D721Med (cell line): ENCODE measurements around the gene CABP4.
A peak's percentile ranks its signal among the peaks of the same experiment; 100 is the strongest.

Experiments
- DNase-seq: peaks from one replicate; pipeline ENCODE4 v3.0.0; 2011; ENCODE audit warnings: low spot score; ENCODE audit not compliant: insufficient read length
- FAIRE-seq: peaks from 2 replicates; lab custom pipeline; 2011; peaks lifted over from hg19 to GRCh38; lab: Jason Lieb, UNC
- TF ChIP-seq, protein P1 (sequence below): IDR thresholded peaks from 2 replicates; pipeline ENCODE4 v1.5.1; 2012; ENCODE audit warnings: mild to moderate bottlenecking, control low read depth; ENCODE audit not compliant: insufficient read depth; ENCODE audit errors: missing control alignments

CABP4 gene

DNA sequence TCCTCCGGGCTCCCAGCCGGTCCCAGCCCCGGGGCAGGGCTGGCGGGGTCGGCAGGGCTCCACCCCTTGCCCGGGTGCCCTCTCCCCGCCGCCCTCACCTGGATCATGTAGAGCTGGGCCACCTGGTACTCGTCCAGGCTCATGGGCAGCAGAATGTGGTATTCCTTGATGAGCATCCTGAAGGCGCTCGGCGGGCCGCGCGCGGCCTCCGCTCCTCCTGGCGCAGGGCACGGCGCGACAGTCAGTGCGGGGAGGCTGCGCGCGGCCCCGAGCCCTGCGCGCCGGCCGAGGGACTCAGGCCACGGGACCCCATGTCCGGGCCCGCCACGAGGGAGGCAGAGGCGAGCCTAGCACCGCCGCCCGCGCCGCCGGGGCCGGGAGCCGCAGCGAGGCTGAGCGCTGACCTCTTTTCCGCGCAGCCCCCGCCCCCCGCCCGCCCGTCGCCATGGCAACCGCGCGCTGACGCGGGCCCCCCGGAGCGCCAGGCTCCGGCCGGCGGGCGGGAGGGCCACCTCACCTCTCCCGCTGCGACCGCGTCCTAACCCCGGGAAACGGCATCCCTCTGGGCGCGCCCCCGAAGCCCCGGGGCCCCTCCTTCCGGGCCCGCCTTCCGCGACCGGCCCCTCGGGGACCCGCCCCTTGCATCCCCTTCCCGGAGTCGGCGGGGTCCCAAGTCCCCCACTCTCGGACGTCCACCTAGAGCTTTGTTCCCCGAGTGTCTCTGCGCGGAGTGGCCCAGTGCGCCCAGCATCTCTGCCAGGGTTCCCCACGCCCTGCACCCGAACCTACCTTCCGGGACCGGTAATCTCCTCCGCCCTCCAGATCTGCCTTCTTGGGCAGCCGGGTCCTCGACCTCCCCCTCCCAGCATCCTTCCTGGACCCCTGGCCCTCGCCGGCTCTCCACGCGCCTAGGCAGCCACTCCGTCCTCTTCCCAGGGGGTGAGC is 49.1 kb downstream of the CABP4 start:
- TF ChIP-seq, protein P1, sequence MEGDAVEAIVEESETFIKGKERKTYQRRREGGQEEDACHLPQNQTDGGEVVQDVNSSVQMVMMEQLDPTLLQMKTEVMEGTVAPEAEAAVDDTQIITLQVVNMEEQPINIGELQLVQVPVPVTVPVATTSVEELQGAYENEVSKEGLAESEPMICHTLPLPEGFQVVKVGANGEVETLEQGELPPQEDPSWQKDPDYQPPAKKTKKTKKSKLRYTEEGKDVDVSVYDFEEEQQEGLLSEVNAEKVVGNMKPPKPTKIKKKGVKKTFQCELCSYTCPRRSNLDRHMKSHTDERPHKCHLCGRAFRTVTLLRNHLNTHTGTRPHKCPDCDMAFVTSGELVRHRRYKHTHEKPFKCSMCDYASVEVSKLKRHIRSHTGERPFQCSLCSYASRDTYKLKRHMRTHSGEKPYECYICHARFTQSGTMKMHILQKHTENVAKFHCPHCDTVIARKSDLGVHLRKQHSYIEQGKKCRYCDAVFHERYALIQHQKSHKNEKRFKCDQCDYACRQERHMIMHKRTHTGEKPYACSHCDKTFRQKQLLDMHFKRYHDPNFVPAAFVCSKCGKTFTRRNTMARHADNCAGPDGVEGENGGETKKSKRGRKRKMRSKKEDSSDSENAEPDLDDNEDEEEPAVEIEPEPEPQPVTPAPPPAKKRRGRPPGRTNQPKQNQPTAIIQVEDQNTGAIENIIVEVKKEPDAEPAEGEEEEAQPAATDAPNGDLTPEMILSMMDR = no peak
- peak; percentile 45 for DNase-seq
- no peak for FAIRE-seq

DNA sequence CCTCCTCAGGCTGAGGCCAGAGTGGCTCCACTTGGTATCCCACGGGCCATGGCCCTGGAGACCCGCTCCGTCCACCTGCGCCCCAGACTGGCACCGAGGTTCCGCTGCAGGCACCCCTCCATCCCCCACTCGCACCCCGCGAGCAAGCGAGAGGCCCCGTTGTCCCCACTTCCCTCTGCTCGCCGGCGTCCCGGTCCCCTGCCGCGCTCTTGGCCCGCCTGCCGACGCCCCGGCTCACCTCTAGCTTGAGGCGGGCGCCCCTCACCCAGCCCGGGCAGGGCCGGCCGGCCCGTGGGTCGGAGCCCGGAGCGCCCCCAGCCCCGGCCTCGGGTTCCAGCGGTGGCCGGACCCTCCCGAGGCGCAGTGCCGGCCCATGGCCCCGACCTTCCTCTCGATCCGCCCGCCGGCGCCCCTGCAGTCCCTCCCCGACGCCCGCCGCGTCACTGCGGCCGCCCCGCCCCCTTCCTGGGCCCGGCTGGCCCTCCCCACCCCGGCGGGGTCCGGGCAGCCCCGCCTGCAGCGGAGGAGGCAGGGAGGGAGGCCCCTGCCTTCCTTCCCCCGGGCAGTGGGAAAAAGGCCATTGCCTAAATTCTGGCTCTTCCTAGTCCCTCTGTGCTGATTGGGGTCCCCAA is 49.9 kb downstream of the CABP4 start, which contains the start of gene PITPNM1:
PITPNM1 (minus strand) TSS at position 414 of the 632 bp plus-strand sequence. CDS start 1,183 bp downstream, outside the sequence.
- DNase-seq = peak; percentile 34
- TF ChIP-seq, protein P1 = no peak
- FAIRE-seq = no peak

DNA sequence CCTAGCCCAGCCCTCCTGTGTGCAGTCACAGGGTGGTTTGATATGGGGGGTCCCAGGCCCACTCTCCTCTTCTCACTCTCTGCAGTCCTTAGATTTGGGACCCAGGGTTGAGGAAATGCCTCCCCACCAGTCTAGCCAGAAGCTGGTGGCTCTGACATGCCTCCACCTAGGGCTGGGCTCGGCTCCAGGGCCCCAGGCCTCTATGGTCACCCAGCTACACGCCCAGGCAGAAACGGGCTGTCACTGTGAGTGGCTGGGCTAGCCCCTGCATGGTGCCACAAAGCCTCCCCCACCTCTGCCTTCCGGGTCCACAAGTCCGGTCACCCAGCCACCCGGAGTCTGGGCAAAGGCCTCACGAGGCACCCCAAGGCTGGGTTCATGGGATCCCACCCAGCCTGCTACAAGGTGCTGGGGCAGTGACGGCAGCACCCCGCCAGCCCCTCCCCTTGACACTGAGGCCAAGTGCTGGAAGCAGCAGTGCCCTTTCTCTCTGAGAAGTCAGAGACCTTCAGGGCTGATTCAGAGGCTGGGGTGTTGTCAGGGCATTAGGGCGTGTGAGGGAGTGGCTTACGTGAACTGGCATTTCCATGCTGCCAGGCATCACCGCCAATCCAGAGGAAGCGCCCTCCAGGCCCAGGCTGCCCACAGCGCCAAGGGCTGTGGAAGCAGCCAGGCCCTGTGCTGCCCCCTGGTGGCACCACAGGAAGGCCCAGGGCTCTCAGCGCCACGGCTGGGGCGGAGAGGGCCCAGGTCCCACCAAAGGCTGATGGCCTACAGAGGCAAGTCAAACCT is 50.6 kb downstream of the CABP4 start:
- TF ChIP-seq, protein P1 = peak; percentile 75
- DNase-seq = no peak
- FAIRE-seq = no peak

DNA sequence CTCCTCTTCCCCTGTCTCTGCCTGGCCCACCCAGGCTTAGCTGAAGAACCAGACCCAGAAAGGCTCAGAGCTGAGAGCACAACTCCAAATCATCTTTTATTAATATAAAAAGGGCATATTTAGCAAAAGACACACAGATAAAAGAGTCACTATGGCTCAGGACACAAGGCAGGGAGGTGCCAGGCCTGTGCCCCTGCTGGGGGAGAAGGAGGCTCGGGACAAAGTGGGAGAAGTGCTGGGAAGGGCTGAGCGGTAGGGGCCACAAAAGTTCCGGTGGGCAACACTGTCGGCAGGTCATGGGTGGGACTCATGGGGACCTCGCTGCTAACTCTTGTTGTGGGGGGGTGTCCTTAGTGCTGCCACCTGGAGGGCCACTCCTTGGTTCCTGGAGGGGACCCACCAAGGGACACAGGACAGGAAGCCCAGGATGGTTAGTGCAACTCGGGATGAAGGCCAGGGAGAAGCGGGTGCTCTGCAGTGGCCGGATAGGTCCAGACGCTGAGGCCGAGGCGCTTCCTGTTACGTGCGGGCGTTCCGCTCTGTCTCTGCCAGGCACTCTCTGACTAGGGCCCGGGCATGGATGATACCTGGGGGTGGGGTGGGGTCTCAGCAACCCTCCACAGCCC is 51.4 kb downstream of the CABP4 start:
- TF ChIP-seq, protein P1 = no peak
- DNase-seq = no peak
- FAIRE-seq = no peak

DNA sequence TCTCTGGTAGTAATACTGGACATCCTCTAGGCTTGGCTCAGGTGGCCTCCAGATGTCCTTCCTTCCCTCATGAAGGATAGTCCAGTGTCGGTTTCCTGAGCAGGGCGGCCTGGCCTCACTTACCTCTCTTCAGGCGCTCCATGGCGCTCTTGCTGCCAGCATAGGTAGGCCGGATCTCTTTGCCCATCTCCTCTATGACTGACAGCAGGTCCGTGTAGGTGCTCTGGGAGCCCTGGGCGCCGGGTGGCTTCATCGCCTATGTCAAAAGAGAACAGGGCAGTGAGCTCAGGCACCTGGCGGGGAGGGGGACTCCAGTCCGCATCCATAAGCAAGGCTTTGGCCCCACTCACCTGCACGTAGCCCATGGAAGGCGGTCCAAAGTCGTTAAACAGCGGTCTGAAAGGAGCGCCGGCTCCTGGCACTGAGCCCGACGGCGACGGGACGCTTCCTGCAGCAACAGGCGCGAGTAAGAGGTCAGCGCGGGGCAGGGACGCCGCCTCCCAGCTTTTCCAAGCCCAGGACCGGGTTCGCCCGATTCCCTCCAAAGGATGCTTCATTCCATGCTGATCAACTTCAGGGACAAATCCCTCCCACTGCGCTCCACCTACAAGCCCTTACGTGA is 52.2 kb downstream of the CABP4 start:
- TF ChIP-seq, protein P1 = no peak
- peak; percentile 3 for DNase-seq
- no peak for FAIRE-seq

DNA sequence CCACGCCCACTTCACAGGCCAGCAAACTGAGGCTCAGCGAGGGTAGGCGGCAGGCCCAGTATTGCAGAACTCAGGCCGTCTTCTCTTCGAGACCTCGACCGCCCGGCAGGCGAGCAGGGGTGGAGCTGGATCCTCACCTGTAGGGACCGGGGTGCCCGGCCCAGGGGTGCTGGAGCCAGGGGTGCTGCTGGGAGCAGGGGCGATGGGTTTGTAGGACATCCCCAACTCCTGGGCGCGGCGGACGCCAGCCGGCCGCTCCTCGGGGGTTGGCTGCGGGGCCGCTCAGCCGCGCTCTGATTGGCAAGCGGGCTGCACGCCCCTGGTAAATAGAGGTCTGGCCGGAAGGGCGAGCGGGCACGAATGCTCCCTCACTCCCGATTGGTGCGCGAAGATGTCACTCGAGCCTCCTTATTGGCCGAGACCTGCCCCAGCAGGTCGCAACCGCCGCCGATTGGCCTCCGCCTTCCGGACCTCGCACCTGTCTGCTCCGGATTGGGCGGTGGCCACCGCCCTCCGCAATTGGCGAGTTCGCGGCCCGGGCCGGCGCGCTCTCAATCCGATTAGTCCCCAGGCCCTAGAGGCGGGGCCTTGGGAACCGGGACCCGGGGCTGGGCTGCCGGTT is 52.8 kb downstream of the CABP4 start, which contains the start of gene CDK2AP2:
CDK2AP2 (minus strand) TSS at position 299 of the 622 bp plus-strand sequence; CDS start at position 219, 80 bp downstream.
- FAIRE-seq (no peak), DNase-seq (peak; percentile 83)
- TF ChIP-seq, protein P1 = no peak
